HG03439 (cell line): ENCODE data around the gene ELAVL2.

Experiments used
- ATAC-seq: cut with Tn5 transposase; IDR thresholded peaks from one replicate; pipeline ENCODE4 v1.9.1; 2021; ENCODE audit warnings: mild to moderate bottlenecking, moderate library complexity; ENCODE audit not compliant: unreplicated experiment

Gene ELAVL2

DNA sequence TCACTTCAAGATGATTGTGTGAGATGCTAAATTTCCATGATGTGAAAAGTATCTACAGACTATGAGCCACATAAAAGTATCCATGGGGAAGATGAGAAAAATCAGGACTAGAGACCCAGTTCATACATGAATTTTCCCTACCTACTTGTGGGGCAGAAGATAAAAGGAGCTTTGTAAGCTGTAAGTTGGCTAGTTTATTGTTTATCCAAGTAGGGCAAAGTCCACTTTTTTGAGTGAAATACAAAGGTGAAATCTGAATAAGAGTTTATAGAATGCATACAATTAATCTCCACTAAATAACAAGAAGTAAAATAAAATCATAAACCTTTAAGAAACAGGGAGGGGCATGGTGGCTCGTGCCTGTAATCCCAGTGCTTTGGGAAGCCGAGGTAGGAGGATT is 160.4 kb downstream of the ELAVL2 start:
- no peak for ATAC-seq

DNA sequence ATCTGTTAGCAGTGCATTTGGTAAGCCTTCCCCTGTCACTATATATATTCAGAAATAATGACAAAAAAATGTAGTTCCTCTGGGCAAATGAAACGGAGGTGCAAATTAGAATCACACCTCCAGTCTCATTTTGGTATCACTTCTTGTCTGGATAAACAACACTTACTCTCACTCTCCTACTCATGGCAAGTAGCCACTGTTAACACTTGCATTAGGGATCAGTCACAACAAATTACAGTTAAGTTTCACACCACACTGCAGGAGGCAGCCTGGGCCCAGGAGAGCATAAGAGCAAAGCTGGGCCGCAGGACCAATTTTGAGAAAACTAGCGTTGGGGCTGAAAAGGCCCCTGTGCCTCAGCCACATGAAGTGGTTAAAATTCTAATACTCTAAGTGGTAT is 161.0 kb downstream of the ELAVL2 start:
- no peak for ATAC-seq

DNA sequence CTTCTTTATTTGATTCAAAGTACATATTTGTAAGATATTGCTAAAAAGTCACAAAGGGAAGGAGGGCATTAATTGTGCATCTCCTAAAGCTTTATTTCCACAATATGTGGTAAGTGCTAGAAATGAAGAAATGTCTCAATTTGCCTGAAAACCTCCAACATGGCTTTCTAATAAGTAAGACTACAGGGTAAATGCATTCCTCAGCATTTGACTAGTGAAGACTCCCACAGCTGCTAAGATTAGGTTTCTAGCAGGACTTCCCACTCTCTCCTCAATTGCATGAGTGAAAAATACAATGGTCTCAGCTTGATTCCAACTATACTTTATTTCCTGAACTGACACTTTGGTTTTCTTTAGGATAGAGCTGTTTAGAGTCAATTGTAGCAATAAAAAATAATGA is 162.1 kb downstream of the ELAVL2 start:
- ATAC-seq: no peak

DNA sequence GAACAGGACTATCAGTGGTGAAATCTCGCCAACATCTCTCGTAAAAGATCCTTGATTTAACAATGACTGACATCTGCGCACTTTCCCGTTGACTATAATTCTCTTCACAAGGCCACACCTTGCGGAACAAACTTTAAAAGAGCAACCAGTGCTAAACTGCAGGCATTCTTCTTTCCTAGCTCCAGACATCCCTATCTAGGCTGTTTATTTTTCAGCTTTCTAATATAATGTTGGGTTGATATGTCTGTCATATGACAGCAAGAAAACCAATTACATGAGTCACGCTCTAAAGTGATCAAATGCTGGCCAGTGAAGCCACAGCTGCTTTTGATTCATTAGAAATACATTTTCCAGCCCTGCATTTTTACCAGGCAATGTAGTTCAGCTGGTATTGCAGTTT is 162.5 kb downstream of the ELAVL2 start:
- ATAC-seq: no peak

DNA sequence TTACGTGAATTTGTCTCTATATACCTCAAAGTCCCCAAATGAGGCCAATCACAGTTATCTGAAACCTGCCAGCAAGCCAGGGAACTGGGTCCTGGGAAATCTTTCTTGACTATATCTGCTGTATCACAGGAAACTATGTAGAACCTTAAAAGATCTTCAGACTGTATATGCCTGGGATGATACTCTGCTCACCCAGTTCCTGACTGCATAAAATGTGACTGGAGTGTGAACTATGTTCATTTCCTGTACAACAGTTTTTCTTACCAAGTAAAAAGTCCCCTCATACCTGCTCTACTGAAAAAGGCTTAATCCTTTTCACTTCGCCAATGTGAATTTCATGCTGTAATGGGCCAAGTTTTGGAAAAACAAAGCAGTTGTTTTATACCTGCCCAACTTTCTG is 162.9 kb downstream of the ELAVL2 start:
- ATAC-seq: no peak

DNA sequence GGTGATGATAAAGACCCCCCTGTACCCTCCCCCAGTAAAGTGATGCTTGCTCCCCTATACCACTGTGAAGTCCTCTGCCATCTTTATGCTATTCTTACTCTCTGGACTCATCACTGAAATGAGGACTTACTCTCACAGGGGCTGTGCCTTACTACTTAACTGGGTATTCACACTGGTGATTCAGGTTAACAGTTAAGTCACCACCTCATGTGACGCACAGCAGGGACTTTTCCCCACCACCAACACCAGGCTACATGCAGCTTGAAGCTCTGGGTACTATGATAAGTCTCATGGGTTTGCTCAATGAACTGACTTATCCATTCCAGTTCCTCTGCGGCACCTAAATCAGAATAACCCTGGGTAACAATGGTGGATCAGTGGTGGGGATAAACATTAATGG is 163.7 kb downstream of the ELAVL2 start:
- no peak for ATAC-seq

DNA sequence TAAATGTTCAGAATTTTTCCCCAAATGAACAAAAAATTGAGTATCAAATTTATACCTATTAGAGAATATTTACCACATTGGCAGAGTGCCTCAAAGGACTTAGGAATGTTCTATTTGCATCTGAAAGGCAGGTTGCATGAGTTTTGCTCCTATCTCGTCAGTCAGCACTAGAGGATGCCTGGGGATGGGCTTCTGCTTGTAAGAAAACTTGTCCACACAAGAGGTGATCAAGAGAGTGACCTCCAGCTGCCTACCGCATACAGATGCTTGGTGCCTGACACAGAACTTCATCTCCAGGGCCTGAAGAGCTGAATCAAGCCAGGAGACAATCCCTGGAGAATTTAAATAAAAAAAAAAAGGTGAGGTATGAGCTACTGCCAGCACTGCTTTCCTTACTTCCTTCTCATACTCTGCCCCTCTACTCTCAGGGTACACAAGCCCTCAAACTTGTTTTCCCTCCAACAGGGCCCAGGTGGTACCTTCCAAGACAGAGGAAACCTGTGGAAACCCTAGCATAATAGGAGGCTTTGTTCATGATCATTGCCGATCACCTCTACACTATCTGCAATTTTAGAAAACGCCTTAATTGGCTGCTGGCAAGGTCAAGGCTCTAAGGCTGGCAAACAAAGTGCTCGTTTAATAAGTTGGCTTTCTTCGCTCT is 166.6 kb downstream of the ELAVL2 start:
- ATAC-seq: no peak

DNA sequence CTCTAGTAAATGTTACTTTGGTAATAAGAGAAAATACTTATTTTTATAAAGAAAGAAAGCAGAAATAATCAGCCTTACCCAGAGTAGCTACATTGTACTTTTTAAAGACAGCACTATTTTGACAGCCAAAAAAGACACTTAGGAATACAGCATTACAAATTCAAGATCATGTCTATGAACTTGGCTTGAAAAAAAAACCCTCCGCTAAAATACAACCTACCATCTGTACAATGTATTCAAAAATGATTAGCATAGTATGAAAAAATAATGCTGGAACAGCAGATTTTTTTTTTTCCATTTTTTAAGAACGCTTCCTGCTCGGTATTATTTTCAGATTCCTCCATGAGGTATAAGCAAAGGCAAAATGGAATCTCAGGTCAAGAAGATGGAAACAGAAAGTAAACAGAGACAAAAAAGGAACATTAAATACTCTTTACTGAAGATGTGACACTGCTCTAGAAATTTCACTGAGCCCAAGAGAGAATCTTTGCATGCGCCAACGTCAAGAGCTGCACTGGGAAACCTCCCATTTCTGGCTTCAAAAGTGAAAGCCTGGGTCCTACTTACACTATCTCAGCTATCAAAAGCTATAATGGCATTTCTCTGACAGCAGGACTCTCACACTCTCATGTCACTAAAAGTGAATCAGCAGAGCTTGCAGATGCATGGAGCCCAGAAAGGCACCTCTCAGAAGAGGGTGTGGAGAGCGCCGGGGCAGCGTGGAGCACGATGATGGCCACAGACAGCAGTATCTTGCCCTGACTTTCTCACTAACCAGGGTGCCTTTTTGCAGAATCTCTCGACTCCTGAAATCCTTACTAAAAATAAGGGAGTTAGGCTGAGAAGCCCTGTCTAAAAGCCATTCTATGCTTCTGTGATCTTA is 167.4 kb downstream of the ELAVL2 start:
- ATAC-seq: no peak

DNA sequence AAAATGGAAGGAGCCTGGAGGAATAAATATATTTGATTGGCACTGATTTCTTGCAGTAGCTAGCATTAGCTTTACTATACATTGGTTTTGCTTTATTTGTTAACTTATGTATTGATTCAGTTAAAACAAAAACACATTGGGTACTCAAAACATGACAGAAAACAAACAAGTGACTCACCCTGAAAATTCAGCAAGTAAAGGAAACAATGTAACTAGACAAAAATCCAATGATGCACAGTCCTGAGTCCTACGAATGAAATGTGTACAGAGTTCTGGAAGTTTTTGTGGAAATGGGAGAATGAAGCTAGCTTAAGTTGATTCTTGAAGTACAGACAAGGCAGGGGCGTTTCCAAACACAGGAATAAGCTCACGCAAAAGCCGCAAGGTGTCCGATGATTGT is 175.0 kb downstream of the ELAVL2 start:
- ATAC-seq: no peak

DNA sequence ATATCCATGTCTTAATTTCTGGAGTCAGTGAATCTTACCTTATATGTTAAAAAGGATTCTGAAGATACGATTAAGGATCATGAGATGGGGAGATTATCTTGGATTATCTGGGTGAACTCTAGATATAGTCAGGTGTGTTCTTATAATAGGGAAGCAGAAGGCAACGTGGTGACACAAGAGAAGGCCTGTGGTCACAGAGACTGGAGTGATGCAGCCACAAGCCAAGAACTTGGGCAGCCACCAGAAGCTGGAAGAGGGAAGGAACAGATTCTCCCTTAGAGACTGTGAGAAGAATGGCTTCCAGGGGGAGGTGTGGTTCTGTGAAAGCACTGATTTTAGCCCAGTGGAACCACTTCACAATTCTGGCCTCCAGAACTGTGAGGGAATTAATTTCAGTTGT is 177.4 kb downstream of the ELAVL2 start:
- ATAC-seq: no peak

DNA sequence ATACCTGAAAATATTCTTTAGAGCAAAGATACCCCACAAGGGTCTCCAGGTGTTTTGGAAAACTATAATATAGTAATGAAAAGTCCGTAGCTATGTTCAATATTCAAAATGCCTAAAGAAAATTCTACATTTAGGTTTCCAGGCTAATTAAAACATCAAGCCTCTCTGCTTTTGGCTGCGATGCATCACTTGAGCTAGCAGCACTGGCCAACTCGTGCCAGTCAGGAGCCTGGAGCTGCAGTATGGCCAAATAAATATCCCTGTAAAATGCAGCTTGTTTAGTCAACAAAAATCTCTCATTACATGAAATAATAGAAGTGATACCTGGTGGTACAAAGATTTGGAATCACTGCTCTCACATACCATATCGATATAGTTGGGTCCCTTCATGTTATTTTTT is 181.1 kb downstream of the ELAVL2 start:
- ATAC-seq: no peak

DNA sequence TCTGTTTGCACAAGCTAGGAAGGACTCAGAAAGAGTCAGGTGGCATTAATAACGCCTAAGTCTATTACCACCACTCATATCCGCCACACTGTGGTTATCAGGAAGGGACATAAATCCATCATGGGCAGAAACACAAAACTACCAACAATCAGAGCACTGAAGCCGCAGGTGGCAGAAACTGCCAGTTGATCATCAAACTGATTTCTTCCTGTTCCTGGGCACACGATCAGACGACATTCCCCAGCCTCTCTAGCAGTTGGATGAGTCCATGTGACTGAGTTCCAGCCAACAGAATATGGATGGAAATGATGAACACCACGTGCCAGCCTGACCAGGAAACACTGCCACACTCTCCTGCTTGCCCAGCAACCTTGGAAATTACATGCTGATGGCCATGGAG is 181.7 kb downstream of the ELAVL2 start:
- no peak for ATAC-seq

DNA sequence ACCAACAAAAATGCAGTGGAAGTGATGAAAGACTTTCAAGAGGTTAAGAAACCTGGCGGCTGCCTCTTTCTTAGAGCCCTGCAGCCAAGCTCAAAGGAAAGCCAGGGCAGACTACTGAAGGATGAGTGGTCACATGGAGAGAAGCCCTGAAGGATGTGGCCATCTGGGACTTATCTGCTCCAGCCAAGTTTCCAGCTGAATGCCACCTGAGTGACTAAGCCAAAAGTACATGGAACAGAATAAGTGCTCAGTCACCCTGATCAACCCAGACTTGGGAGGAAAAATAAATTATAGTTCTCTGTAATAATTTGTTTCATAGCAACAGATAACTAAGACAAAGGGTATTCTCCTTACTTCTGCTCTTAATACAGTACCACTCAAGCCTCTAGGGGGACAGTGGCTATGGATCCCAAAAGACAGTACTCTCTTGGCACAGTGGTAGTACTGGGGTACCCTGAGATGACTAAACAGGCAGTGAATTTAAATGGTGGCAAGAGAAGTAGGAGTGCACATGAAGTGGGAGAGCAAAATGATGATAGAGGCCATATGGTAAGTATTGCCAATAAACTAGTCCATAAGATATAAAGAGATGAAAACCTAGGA is 182.3 kb downstream of the ELAVL2 start:
- ATAC-seq: no peak
